A673 (cell line): ENCODE results near the gene SDCBP2.

Source experiments
- CTCF ChIP-seq: fragments of 300-800, 200-600 bp; sonication (generic); conservative IDR thresholded peaks from 2 replicates; pipeline ENCODE4 v1.5.1; 2017; ENCODE audit warnings: low read depth, mild to moderate bottlenecking, antibody characterized with exemption, low read length, moderate library complexity, mixed read lengths
- EZH2 ChIP-seq: fragments of 200-600 bp; sonication (generic); IDR thresholded peaks from 2 replicates; pipeline ENCODE4 v1.6.1; 2017; ENCODE audit warnings: borderline replicate concordance, low read depth, mild to moderate bottlenecking, mixed read lengths, antibody characterized with exemption, low read length; ENCODE audit not compliant: poor library complexity, severe bottlenecking

GRCh38 chr20:1283522-1284510 is 45.1 kb downstream of the SDCBP2 start:
- TF ChIP-seq CTCF (no peak), EZH2 (no peak)
